Measurements from ENCODE around the gene RAD9B.
"Not testable (repeated sequence)": the region's sequence is repeated elsewhere in the genome, so short reads cannot be mapped to it uniquely, and the experiment has no call there.

The RAD9B gene

GRCh38 chr12:110530511-110530910, 28.4 kb downstream of the RAD9B start:
- DNase-seq: no peak

- DNase-seq: no peak
These were observed 29.7 kb downstream of the RAD9B start for GRCh38 chr12:110531741-110532333.

GRCh38 chr12:110532644-110533043, 30.5 kb downstream of the RAD9B start:
- no peak for DNase-seq

- no peak for DNase-seq
These were observed 31.5 kb downstream of the RAD9B start for GRCh38 chr12:110533607-110534006.

- DNase-seq: no peak
These were observed 32.7 kb downstream of the RAD9B start for GRCh38 chr12:110534811-110535210.

- no peak for DNase-seq
These were observed 34.9 kb downstream of the RAD9B start for GRCh38 chr12:110536834-110537604.

- DNase-seq: peak; percentile 68
These were observed 35.7 kb downstream of the RAD9B start for GRCh38 chr12:110537605-110538409.

- DNase-seq: no peak
These were observed 36.9 kb downstream of the RAD9B start for GRCh38 chr12:110538869-110539622.

GRCh38 chr12:110540048-110540447, 37.9 kb downstream of the RAD9B start:
- no peak for DNase-seq

- no peak for DNase-seq
These were observed 41.3 kb downstream of the RAD9B start for GRCh38 chr12:110543252-110543959.

- DNase-seq: no peak
These were observed 41.8 kb downstream of the RAD9B start for GRCh38 chr12:110543965-110544364.

- DNase-seq: not testable (repeated sequence)
These were observed 43.1 kb downstream of the RAD9B start for GRCh38 chr12:110545259-110545658.

- DNase-seq: no peak
These were observed 43.7 kb downstream of the RAD9B start for GRCh38 chr12:110545812-110546211.

GRCh38 chr12:110546339-110546738, 44.2 kb downstream of the RAD9B start:
- no peak for DNase-seq

GRCh38 chr12:110547090-110547489, 45.0 kb downstream of the RAD9B start:
- DNase-seq: no peak

GRCh38 chr12:110548678-110549077, 46.5 kb downstream of the RAD9B start:
- DNase-seq: no peak

GRCh38 chr12:110549716-110550115, 47.6 kb downstream of the RAD9B start:
- DNase-seq: no peak

- no peak for DNase-seq
These were observed 48.9 kb downstream of the RAD9B start for GRCh38 chr12:110550981-110551380.

Data from DMS153 (cell line).